ENCODE data around the gene KRTAP5-1.
"Not testable (repeated sequence)": the region's sequence is repeated elsewhere in the genome, so short reads cannot be mapped to it uniquely, and the experiment has no call there.

The KRTAP5-1 gene, protein sequence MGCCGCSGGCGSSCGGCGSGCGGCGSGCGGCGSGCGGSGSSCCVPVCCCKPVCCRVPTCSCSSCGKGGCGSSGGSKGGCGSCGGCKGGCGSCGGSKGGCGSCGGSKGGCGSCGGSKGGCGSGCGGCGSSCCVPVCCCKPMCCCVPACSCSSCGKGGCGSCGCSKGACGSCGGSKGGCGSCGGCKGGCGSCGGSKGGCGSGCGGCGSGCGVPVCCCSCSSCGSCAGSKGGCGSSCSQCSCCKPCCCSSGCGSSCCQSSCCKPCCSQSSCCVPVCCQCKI

GRCh38 chr11:1584661-1585370, at the start of gene KRTAP5-1:
Gene KRTAP5-1, minus strand, starts transcription at chr11:1585283. Its CDS starts 34 bp downstream, at chr11:1585249.
- not testable (repeated sequence) for FAIRE-seq

DNA sequence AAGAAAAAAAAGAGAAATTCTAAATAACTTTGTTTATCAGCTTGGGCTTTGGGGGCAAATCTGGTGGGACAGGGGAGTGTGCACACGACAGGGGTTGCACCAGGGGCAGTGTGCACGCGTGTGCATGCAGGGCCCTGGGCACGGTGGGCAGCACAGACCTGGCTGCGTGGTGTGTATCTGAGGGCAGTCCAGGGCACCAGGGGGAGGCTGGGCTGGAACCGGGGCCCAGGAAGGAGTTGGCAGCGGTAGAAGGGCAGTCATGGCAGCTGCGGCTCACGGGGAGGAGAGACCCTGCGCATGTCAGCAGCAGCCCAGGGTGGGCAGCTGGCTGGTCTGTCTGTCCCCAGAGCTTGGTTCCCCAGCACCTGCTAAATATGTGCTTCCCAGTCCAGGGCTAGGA, 48.8 kb upstream of the KRTAP5-1 start:
- DNase-seq (ENCODE audit: insufficient read length, low spot score) (no peak), FAIRE-seq (no peak)
- TF ChIP-seq CTCF (IDR thresholded peaks at IDR 0.05; ENCODE audit: insufficient read depth, missing control alignments) = no peak

More at GRCh38 chr11:1584661-1585370, at the start of gene KRTAP5-1:
- DNase-seq (ENCODE audit: insufficient read length, low spot score) = not testable (repeated sequence)

- FAIRE-seq (no peak), DNase-seq (ENCODE audit: insufficient read length, low spot score) (no peak)
- no peak for TF ChIP-seq CTCF (IDR thresholded peaks at IDR 0.05; ENCODE audit: insufficient read depth, missing control alignments)
Measured at GRCh38 chr11:1632053-1632714, 47.1 kb upstream of the KRTAP5-1 start.

DNA sequence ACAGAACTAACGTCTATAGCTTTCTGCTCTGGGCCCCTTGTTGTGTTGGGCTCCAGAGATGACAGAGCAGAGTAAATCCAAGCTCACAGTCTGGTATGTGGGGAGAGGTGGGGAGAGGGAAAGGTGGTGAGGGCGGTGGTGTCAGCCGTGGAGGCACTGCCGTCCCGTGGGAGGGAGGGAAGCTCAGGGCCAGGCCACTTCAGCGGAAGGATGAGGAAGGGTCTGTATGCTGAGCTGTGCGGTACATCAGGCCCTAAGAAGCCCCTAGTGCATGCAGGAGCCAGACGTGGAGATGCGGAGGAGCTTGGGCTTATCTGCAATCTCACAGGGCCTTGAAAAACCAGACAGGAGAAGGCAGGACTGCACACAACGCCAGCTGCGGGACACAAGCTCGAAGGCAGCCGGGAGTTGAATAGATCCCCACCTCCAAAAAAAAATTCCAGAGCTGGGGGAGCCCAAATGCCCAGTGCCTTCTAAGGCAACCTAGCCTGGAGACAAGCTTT, 46.0 kb upstream of the KRTAP5-1 start:
- FAIRE-seq = no peak
- no peak for TF ChIP-seq CTCF (IDR thresholded peaks at IDR 0.05; ENCODE audit: insufficient read depth, missing control alignments)
- no peak for DNase-seq (ENCODE audit: insufficient read length, low spot score)

DNA sequence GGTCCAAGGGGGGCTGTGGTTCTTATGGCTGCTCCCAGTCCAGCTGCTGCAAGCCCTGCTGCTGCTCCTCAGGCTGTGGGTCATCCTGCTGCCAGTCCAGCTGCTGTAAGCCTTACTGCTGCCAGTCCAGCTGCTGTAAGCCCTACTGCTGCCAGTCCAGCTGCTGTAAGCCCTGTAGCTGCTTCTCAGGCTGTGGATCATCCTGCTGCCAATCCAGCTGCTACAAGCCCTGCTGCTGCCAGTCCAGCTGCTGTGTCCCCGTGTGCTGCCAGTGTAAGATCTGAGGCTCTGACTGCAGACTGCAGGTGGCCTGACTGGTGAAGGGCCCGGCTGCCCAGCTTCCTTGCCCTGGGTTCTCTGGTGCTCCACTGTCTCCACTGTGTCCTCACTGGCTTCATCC, 45.2 kb upstream of the KRTAP5-1 start:
- no peak for TF ChIP-seq CTCF (IDR thresholded peaks at IDR 0.05; ENCODE audit: insufficient read depth, missing control alignments)
- no peak for FAIRE-seq

GRCh38 chr11:1629326-1630185, 44.5 kb upstream of the KRTAP5-1 start, which contains the start of gene KRTAP5-5:
Gene KRTAP5-5, plus strand, starts transcription at chr11:1629775. Its CDS starts 66 bp downstream, at chr11:1629841.
- no peak for TF ChIP-seq CTCF (IDR thresholded peaks at IDR 0.05; ENCODE audit: insufficient read depth, missing control alignments)

More for the DNA sequence above, 45.2 kb upstream of the KRTAP5-1 start:
- no peak for DNase-seq (ENCODE audit: insufficient read length, low spot score)

More at GRCh38 chr11:1629326-1630185, 44.5 kb upstream of the KRTAP5-1 start, which contains the start of gene KRTAP5-5:
- FAIRE-seq = no peak
- DNase-seq (ENCODE audit: insufficient read length, low spot score) = no peak

Data from D721Med (cell line).